Activated CD8-positive, alpha-beta memory T cell treated with anti-CD3 and anti-CD28 coated beads for 48 hours (primary cell): ENCODE data around the gene KHSRP.

Source experiments
- DNase-seq, 3 experiments: peaks; one replicate each; pipeline ENCODE4 v3.0.0-alpha.2; 2020; ENCODE audit warnings: low read depth in 2 of 3, low spot score in 2 of 3

The KHSRP gene

GRCh38 chr19:6393983-6394412 lies 30.6 kb downstream of the KHSRP start:
- DNase-seq = no peak

- peak; percentile 92 to 95 (median 94) for DNase-seq
These were observed 31.3 kb downstream of the KHSRP start, which contains the start of gene GTF2F1 for GRCh38 chr19:6393074-6393982. TSS of gene GTF2F1 (minus strand) at chr19:6393164. CDS start at chr19:6392995, 169 bp downstream.

GRCh38 chr19:6392221-6393073 lies 32.2 kb downstream of the KHSRP start:
- DNase-seq = no peak

- no peak for DNase-seq
These were observed 37.2 kb downstream of the KHSRP start for GRCh38 chr19:6387372-6387771.

GRCh38 chr19:6384381-6384780 lies 40.2 kb downstream of the KHSRP start:
- DNase-seq = no peak

GRCh38 chr19:6383188-6383587 lies 41.4 kb downstream of the KHSRP start:
- no peak for DNase-seq

GRCh38 chr19:6381030-6381750 lies 43.4 kb downstream of the KHSRP start:
- no peak for DNase-seq

- DNase-seq = no peak
These were observed 44.9 kb downstream of the KHSRP start for GRCh38 chr19:6379744-6380143.

- DNase-seq = no peak
These were observed 46.1 kb downstream of the KHSRP start for GRCh38 chr19:6378486-6378885.

GRCh38 chr19:6378041-6378440 lies 46.6 kb downstream of the KHSRP start:
- no peak for DNase-seq

- no peak for DNase-seq
These were observed 48.0 kb downstream of the KHSRP start for GRCh38 chr19:6376512-6377190.

- DNase-seq = no peak
These were observed 49.1 kb downstream of the KHSRP start, which contains the start of gene PSPN for GRCh38 chr19:6375411-6376010. TSS of gene PSPN (minus strand) at chr19:6375933. CDS start at chr19:6375849, 84 bp downstream.

GRCh38 chr19:6374711-6375410 lies 49.8 kb downstream of the KHSRP start:
- DNase-seq = no peak

GRCh38 chr19:6374161-6374709 lies 50.4 kb downstream of the KHSRP start:
- DNase-seq = no peak

GRCh38 chr19:6373813-6374108 lies 50.9 kb downstream of the KHSRP start:
- DNase-seq = no peak

GRCh38 chr19:6373096-6373812 lies 51.4 kb downstream of the KHSRP start:
- peak; percentile 94 to 98 (median 97) for DNase-seq

- peak; percentile 78 to 86 (median 79) for DNase-seq
These were observed 52.0 kb downstream of the KHSRP start, which contains the start of gene ALKBH7 for GRCh38 chr19:6372594-6373095. TSS of gene ALKBH7 (plus strand) at chr19:6372794. CDS start at chr19:6372821, 27 bp downstream.

GRCh38 chr19:6364353-6364752 lies 60.3 kb downstream of the KHSRP start:
- DNase-seq = no peak
